ENCODE results near the gene MTREX.
A peak's percentile ranks its signal among the peaks of the same experiment; 100 is the strongest.
"Not testable (repeated sequence)": the region's sequence is repeated elsewhere in the genome, so short reads cannot be mapped to it uniquely, and the experiment has no call there.

MTREX gene

DNA sequence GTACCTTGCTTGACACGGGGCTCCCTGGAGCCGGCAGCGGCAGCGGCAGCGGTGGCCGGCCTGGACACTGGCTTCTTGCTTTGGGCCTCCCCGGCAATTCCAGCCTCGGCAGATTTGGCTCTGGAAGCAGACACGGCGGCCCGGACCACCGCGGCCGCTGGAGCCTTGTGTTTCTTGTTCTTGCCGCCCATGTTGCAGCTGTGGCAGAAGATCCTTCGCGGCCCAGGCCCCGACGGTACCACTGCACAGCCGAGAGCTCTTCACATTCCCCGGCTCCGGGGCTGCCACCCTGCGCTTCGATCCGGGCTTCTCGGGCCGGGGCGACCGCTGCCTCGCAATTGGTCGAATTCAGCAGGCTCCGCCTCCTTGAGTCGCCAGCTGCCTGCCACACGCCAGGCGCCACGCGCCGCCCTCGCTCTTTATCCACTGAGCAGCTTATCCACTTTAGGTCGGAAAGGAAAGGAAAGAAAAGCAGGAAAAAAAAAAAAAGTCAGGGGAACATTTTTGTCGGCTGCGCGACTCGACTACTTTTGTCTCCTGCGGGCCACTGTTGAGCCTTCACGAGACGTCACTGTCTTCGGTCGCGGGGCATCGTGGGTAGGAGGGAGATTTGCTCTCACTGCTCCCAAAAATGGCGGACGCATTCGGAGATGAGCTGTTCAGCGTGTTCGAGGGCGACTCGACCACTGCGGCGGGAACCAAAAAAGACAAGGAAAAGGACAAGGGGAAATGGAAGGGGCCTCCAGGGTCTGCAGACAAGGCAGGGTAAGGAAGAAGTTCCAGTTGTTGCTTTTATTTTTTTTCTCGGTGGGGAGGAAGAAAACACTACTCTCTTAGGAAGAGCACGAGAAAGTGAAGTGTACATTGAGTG lies at the start of gene MTREX, which contains the start of gene DHX29:
MTREX (plus strand) TSS at position 607 of the 871 bp plus-strand sequence; CDS start at position 632, 25 bp downstream.
DHX29 (minus strand) TSS at position 312 of the 871 bp plus-strand sequence; CDS start at position 191, 121 bp downstream.
- peak; percentile 88 to 97 (median 94) for DNase-seq
- intact Hi-C loops (cut with DNase I): loop anchor here (5.0 kb wide), 1 partner anchor 75 kb away; the partner anchor contains the start of gene CCNO

DNA sequence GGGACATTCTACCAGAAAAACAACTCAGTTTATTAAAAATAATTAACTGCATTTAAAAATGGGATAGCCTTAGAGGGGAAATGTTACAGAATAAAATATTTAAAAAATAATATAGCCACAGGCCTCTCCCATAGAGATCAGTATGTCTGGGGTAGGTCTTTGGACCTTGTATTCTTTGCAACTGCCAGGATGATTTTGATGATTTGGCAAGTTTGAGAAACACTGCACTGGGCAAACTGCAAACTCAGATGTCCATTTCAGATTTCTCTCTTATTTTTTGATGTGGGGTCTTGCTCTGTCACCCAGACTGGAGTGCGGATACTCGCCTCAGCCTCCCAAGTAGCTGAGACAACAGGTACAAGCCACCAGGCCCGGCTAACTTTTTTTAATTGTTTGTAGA lies 49.5 kb upstream of the MTREX start:
- no peak for DNase-seq
- intact Hi-C loops (cut with DNase I): no loop called here

DNA sequence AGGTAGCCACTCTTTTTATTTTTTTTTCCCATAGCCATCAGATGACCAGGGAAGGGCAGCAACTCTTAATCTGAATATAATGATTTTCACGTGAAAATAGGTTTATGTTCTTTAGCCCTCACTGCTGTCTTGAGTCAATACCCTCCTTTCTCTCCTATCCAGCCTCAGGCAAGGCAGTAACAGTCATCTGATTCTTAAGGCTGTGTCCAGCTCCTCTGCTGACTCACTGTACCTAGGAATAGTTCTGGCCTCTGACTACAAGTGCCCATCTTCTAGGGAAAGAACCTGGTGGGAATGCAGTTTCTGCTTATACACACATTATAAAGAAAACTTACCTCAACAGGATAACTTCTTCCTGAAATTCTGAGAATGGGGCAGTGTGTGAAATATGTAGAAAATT lies 31.0 kb upstream of the MTREX start:
- intact Hi-C loops (cut with DNase I): no loop called here
- no peak for DNase-seq

DNA sequence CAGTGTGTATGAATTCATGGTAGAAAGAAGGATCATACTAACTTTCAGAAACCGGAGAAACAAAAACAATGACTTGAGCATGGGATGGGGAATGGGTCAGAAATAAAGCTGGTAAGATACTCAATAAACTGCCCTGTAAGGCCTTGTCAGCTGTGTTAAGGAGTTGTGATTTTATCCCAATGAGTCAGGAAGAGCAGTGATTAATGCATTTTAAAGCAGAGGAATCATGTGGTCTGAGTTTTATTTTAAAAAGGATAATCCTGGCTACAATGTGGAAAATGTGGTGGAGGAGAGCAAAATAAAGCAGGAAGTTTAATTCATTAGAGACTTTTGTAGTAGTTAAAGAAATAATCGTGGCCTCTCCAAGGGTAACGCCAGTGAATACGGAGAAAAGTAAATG lies 29.0 kb upstream of the MTREX start:
- intact Hi-C loops (cut with DNase I): no loop called here
- DNase-seq: no peak

DNA sequence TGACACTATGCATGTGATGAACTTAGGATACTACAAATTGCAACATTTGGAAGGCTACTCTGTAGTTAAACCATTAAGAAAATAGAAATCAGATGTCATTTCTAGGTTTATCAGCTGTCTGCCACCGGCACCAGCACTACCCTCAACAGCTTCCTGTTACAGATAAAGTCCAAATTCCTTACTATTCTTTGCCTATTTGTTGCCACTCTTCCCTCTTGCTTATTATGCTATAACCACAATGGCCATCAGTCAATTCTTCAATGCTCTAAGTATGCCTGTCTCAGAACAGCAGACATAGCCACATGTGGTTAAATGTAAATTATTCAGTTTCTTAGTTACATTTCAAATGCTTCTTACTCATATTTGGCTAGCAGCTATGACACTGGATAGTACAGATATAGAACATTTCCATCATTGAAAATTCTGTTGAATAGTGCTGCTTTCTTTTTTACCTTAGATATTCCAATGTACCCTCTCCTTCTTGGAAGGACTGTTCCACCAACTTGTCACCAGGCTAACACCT lies 21.3 kb upstream of the MTREX start:
- no peak for DNase-seq
- intact Hi-C loops (cut with DNase I): no loop called here

DNA sequence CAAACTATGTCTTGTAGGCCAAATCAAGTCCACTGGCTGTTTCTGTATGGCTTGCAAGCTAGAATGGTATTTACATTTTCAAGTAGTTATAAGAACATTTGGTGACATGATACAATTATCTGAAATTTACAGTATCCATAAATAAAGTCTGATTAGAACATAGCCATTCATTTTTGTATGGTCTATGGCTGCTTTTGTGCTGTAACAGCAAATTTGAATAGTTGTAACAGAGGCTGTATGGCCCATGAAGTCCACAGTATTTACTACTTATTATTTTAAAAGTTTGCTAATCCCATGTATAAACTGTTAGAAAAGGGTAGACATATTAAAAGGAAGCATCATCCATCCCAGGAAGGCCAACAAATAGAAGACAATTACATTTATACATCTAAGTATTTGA lies 18.0 kb upstream of the MTREX start:
- DNase-seq: no peak
- intact Hi-C loops (cut with DNase I): no loop called here

DNA sequence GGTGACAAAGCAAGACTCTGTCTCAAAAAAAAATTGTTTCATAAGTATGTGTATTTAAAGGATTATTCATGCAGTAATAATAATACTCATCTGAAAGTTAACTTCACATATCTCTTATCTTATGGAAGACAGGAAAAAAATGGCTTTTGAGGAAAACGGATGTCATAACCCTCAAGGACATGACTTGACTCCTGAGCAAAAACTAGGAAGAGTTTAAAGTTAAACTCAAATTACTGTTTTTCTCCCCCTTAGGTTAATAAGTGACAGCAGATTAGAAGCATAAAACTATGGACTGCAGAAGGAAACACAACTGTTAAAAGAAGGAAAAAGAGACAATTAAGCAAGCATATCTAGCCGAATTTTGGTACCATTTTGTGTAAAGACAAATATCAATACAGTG lies 16.8 kb upstream of the MTREX start:
- intact Hi-C loops (cut with DNase I): no loop called here

DNA sequence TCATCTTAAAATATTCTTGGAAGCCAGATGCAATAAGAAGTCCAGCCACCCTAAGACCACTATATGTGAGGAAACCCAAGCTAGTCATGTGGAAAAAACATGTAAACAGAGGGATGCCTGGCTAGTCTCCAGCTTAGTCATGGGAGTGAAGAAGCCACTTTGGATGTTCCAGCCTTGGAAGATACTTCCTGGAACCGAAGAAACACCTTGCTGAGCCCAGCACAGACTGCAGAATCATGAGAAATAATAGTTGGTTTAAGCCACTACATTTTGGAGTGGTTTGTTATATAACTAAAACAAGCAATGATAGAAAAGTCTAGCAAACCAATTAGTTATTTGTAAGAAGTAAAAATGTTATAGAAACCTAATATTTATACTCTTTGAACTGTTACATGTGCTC lies 12.9 kb upstream of the MTREX start:
- DNase-seq: no peak
- intact Hi-C loops (cut with DNase I): no loop called here

More for the DNA sequence above, 16.8 kb upstream of the MTREX start:
- no peak for DNase-seq

DNA sequence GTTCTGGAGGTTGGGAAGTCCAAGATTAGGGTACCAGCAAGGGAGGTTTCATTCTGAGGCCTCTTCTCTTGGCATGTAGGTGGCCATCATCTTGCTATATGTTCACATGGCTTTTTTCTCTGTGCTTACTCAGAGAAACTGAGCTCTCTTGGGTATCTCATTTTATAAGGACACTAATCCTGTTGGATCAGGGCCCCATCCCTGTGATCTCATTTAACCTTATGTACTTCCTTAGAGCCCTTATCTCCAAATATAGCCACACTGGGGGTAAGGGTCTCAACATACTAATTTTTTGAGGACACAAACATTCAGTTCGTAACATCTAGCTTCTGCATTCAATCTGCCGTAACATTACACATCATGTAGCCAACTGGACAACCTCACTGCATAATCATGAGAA lies 6.9 kb upstream of the MTREX start:
- DNase-seq: no peak
- intact Hi-C loops (cut with DNase I): no loop called here

DNA sequence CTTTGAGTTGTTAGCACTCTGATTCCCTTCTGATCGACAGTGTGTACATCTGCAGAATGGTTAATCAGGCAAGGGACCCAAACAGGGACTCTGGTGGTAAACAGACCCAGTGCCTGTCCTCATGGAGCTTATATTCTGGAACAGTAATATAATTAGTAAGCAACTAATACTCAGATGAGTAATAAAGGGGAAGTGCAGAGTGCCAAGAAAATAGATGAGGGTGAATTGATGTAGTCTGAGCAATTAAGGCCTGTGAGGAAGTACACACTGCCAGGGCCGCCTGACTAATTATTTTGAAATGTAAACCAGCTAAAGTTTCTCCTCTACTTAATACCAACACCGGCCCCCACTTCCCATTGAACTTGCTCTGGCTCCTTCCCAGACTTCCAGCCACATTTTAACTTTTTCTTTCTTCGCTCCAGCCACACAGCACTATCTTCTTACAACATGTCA lies 4.5 kb upstream of the MTREX start:
- intact Hi-C loops (cut with DNase I): no loop called here
- peak in 2 of 42 donors; percentile 12 to 39 for DNase-seq

DNA sequence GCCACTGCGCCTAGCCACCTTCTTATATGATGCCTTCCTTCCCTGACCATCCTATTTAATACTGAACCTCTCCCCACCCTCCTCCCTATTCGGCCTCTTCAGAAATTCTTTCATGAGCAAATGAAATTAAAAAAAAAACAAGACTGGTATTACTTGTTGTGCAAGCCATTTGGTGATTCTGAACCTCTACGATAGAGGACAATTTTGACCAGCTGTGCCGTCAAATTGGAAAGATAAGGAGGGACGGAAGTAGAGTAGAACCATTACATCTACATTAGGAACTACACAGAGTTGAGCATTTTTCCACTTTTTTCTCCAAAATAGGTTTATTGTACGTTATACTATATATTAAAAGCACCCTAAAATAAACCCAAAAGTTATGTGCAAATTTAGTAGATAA lies 3.2 kb upstream of the MTREX start:
- no peak for DNase-seq
- intact Hi-C loops (cut with DNase I): no loop called here

DNA sequence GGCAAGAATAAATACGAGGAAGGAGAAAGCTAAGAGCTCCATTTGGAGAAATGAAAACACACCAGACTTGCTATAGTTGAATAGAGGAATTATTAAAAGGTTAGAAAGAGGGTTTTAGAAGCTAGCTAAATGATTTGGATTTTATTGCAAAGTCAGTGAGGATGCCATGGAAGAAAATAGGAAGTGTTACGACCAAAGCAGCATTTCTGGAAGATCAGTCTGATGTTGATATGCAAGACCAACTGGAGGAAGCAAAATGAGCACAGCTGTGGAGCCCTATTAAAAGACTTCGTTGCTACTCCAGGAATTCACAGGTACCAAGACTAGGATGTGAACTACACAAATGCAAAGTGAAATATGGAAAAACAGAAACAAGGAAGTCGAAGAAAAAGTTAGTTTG lies 2.4 kb upstream of the MTREX start:
- DNase-seq: no peak

DNA sequence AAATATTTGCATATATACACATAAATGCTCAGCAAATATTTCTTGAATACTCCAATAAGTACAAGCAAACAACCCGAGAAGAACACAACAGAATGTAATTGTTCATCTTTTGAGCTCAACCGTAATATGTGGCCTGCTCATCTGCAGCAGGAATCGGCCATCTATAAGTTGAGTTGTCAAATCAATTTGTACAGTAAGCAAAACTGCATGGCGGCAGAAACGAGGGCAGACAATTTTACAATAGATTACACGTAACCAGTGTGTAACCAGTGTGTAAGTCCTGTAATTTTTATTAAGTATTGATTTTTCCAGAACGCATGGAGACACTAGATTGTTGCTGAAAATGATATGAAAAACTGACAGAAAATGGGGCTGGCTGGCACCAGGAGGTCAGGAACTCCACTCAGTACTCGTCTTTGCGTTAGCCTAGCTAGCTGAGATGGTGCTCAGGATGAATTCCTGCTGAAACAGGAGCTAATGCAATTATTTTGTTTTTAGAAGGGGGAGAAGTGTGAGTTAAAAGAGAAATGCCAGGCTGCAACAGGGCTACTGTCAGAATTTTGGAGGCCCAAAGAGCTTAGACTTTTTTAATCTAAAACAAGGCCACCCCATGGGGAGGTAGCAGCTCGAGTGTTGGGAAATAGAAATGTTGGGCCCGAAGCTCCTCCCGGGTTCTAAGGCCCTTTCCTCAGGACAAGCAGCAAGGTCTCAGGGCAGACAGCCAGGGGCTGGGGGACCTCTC lies 977 bp upstream of the MTREX start:
- intact Hi-C loops (cut with DNase I): loop anchor here (5.0 kb wide), 1 partner anchor 75 kb away; the partner anchor contains the start of gene CCNO
- DNase-seq: peak in 1 of 42 donors; percentile 21

More for the DNA sequence above, 2.4 kb upstream of the MTREX start:
- intact Hi-C loops (cut with DNase I): loop anchor here (5.0 kb wide), 1 partner anchor 73 kb away; the partner anchor contains the start of gene CCNO

DNA sequence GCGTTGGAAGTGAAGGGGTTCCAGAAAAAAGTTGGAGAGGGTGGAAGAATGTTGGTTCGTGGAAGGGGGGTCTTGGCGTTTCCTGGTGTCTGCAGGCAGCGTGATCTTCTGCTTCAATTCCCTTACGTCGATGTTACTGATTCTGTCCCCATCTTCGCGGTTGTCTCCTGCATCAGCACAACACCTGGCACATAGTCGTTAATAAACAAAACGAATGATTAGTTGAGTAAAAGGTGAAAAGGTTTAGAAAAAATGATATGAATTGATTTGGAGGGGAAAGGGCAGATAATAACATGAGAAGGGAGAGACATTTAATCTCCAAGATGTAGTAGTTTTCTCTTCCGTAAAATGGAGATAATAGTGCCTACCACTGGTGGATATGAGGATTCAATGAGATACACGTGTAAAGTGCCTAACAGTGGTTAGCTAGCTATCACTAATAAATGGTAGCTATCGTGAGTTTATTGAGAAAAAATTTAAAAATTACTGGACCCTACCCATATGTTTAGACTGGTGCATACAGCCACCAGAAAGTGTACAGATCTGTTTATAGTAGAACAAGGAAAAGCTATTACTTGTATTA lies 556 bp downstream of the MTREX start:
- intact Hi-C loops (cut with DNase I): loop anchor here (5.0 kb wide), 1 partner anchor 76 kb away; the partner anchor contains the start of gene CCNO
- DNase-seq: peak in 14 of 42 donors; percentile 9 to 54 (median 16)

DNA sequence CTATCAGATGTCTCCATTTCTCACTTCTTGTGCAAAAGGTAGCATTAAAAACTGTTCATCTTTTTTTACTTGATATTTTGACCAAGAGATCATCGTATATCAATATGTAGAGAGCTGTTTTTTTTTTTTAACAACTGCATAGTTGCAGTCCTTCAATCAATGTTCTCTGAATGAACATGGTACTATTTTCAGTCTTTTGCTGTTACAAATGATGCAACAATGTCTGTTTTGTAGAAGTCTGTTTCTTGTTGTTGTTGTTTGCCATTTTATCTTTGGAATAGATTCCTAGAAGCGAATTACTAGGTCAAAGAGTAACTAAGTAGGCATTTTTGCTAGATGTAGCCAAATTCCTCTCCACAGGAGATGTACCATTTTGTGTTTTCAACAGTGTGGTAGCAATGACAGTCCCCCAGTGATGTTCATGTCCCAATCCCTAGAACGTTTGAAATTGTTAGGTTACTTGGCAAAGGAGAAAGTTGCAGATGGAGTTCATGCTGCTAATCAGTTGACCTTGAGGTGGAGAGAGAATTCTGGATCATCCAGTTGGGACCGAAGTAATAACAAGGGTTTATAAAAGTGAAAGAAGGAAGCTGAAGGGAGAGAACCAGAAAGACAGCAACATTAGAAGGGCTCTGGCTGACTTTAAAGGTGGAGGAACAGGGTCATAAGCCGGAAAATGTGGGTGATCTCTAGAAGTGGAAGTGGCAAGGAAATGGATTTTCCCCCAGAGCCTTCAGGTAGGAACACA lies 6.3 kb downstream of the MTREX start:
- no peak for DNase-seq
- intact Hi-C loops (cut with DNase I): no loop called here

DNA sequence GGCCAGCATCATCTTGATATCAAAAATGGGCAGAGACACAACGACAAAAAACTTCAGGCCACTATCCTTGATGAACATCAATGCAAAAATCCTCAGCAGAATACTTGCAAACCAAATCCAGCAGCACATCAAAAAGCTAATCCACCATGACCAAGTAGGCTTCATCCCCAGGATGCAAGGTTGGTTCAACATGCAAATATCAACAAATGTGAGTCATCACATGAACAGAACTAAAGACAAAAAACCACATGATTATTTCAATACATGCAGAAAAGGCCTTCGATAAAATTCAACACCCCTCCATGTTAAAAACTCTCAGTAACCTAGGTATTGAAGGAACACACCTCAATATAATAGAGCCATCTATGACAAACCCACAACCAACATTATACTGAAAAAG lies 8.5 kb downstream of the MTREX start:
- intact Hi-C loops (cut with DNase I): no loop called here
- no peak for DNase-seq

DNA sequence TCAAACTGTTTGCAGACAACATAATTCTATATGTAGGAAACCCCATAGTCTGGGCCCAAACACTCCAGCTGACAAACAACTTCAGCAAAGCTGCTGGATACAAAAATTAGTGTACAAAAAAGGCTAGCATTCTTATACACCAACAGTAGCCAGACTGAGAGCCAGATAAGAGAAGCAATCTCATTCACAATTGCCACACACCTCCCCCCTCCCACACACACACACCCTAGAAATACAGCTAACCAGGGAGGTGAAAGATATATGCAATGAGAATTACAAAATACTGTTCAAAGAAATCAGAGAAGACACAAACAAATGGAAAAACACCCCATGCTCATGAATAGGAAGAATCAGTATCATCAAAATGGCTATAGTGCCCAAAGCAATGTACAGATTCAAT lies 9.0 kb downstream of the MTREX start:
- intact Hi-C loops (cut with DNase I): no loop called here
- no peak for DNase-seq

DNA sequence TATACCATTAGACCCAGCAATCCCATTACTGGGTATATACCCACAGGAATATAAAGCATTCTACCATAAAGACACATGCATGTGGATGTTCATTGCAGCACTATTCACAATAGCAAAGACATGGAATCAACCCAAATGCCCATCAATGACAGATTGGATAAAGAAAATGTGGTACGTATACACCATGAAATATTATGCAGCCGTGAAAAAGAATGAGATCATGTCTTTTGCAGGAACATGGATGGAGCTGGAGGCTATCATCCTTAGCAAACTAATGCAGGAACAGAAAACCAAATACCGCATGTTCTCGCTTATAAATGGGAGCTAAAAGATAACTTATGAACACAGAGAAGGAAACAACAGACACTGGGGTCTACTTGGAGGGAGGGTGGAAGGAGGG lies 10.4 kb downstream of the MTREX start:
- DNase-seq; intact Hi-C loops (cut with DNase I): not testable (repeated sequence)

DNA sequence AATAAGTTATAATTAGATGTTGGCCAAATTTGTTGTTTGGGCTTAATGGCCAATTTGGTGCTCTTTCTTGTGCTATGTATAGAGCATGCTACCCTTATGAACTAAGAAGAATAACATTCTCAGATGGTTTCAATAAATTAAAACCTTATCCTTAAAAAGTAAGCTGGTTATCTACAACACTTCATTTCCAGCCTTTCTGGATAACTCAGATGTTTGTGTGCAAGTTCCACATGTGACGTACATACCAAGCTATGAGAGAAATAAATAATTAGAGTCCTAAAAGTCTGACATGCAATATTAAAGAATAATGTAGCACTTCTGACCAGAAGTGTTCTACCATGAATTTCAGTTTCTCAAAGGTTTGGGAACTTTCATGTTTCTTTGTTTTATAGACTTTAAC lies 11.7 kb downstream of the MTREX start:
- intact Hi-C loops (cut with DNase I): no loop called here
- DNase-seq: no peak

Measured in head of caudate nucleus (tissue), 42 donors.